ENCODE measurements around the gene SDF4. TPM values are rescaled to one million over a fixed set of nuclear protein-coding genes. Genes with fewer than 3 reads are reported as not detected.

The SDF4 gene
- total and polyA plus RNA-seq, 2 of the 4 experiments (the other 2 are of a cell fraction), result 57.0 to 250 TPM

DNA sequence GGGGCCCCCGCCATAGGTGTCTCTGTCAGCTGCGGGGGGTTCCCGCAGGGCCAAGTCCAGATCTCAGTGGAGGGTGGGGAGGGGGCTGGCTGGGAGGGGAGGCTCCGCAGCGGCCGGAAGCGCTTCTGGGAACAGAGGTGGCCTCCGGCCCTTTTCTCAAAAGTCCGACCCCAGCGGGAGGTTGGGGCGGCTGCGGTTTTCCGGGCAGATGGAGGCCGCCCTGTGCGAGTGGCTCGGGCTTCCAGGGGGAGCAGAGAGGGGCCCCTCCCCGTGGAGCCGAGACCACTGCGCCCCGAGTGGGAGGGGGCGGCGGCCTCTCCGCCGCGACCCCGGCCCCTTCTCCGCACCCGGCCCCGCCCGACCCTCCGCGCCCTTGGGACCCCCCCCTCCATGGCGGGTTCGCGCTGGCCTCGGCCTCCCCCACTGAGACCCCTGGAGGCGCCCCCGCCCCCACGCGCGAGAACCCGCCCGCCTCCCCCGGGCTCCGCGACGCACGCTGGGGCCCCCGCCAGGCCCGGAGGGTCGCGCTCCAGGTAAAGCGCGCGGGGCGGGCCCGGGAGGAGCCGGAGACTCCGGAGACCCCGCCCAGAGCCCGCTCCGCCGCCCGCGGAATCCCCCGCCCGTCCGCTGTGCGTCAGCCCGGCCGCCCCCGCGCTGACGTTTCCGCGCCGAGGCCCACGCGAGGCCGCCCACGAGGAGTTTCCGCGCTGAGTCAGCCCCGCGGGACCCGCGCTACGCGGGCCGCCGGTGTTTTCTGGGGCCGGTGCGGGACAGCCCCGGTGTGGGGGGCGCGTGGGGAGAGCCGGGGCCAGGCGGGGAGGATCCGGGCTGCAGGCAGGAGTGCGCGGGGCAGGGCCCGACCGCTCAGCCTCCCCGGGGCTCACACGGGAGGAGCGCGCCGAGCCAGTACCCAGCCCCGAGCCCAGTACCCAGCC lies 30.7 kb downstream of the SDF4 start:
- in situ Hi-C loops (cut with MboI; ENCODE audit: low sequenced_read_pairs), result no loop called here

More for the DNA sequence above, 30.7 kb downstream of the SDF4 start:
- no peaks in the 10 kb centered on the region; the same call in 1 of the 2 replicates for H3K27me3 ChIP-seq (ENCODE audit: control insufficient read depth, insufficient read depth, low read length)
- peak overlapping the region; percentile 61; the same call in 1 of the 2 replicates for H3K4ac ChIP-seq (ENCODE audit: low read depth, low read length)
- peak overlapping the region; percentile 71 for H3K4me3 ChIP-seq (ENCODE audit: insufficient read depth, low read depth, low read length)
- peak overlapping the region; percentile 86 for H2AFZ ChIP-seq (replicated peaks; ENCODE audit: low read length, poor library complexity)
- no peaks in the 10 kb centered on the region for H3K36me3 ChIP-seq (ENCODE audit: control insufficient read depth, insufficient read depth, low read length)
- no peak overlapping the region; the same call in 1 of the 2 replicates for H2BK20ac ChIP-seq (ENCODE audit: low read depth, low read length)
- H3K27ac ChIP-seq (ENCODE audit: insufficient read depth, low read length), result peak overlapping the region; percentile 61; the same call in 1 of the 2 replicates
- H2AK9ac ChIP-seq (replicated peaks; ENCODE audit: low read depth, low read length, poor library complexity), result no peak overlapping the region
- H4K8ac ChIP-seq (ENCODE audit: low read depth in 2 of 2, low read length in 2 of 2), result peak overlapping the region; percentile 49 to 64; a peak in 1 of 4 replicates
- H3K9me1 ChIP-seq (ENCODE audit: insufficient read depth, low read length), result no peaks in the 10 kb centered on the region
- H2AK5ac ChIP-seq (ENCODE audit: low read depth, low read length), result no peak overlapping the region
- CTCF ChIA-PET, result no interaction called here
- H3K4me2 ChIP-seq (ENCODE audit: low read depth, low read length), result peak overlapping the region; percentile 86
- H3K4me1 ChIP-seq (ENCODE audit: control insufficient read depth, insufficient read depth, low read length), result no peaks in the 10 kb centered on the region
- no peak overlapping the region for H3K56ac ChIP-seq (ENCODE audit: extremely low read depth, insufficient read depth, low read length)
- TF ChIP-seq BHLHE40 (IDR thresholded peaks at IDR 0.05; ENCODE audit: low read depth, low read length), result peak; percentile 34; the same call in 1 of the 2 replicates
- TF ChIP-seq MXI1 (IDR thresholded peaks at IDR 0.05; ENCODE audit: borderline replicate concordance, low read depth, low read length), result no peak
- TF ChIP-seq POLR2A (IDR thresholded peaks at IDR 0.05; ENCODE audit: low read depth, low read length), result peak; percentile 3; the same call in 1 of the 2 replicates
- no peak for TF ChIP-seq USF2 (IDR thresholded peaks at IDR 0.05; ENCODE audit: low read depth, low read length)
- TF ChIP-seq MAZ (IDR thresholded peaks at IDR 0.05; ENCODE audit: borderline replicate concordance, low read depth, low read length), result peak; percentile 64; the same call in 1 of the 2 replicates
- peak; percentile 27; the same call in 1 of the 2 replicates for TF ChIP-seq NFE2L2 (IDR thresholded peaks at IDR 0.05; ENCODE audit: low read depth, low read length)
- TF ChIP-seq FOS (IDR thresholded peaks at IDR 0.05; ENCODE audit: low read depth, low read length), result peak; percentile 86
- 0 out of 2 replicates have a peak overlapping the region, but pooled peaks have one; percentile 4 for H2BK120ac ChIP-seq (ENCODE audit: low read depth, low read length)
- no peak overlapping the region for H4K91ac ChIP-seq (ENCODE audit: insufficient read depth, low read depth, low read length)
- no peak overlapping the region for H3K14ac ChIP-seq (replicated peaks; ENCODE audit: low read depth, low read length)
- dilution Hi-C loops (cut with HindIII; ENCODE audit: low sequenced_read_pairs, unreplicated experiment) (no loop called here), intact Hi-C loops (cut with micrococcal nuclease) (loop anchor here (1.0 kb wide), 1 partner anchor 13 kb away; no protein-coding TSS in a partner anchor)
- no peaks in the 10 kb centered on the region for H3K79me1 ChIP-seq (ENCODE audit: low read depth in 1 of 2, low read length in 2 of 2)
- POLR2A ChIA-PET (ENCODE audit: unreplicated experiment), result no interaction called here
- no peaks in the 10 kb centered on the region for H4K20me1 ChIP-seq (ENCODE audit: insufficient read depth, low read length)
- no TSS peak for BruUV-seq (replicated peaks)
- H3K18ac ChIP-seq (ENCODE audit: low read depth, low read length), result no peak overlapping the region; the same call in 1 of the 2 replicates
- H4K5ac ChIP-seq (ENCODE audit: low read depth, low read length), result peak overlapping the region; percentile 61; the same call in 1 of the 2 replicates
- DNase-seq (peak; percentile 63), ATAC-seq (ENCODE audit: low read depth) (peak; percentile 88)
- H2BK5ac ChIP-seq (ENCODE audit: low read depth, low read length, poor library complexity, severe bottlenecking), result peak overlapping the region; percentile 67
- peak overlapping the region; percentile 72 for H3K9ac ChIP-seq (ENCODE audit: low read depth, low read length)
- H2BK15ac ChIP-seq (ENCODE audit: low read depth, low read length), result no peak overlapping the region; the same call in 2 of the 3 replicates
- H3K23ac ChIP-seq (ENCODE audit: low read depth, low read length), result no peak overlapping the region
- WGBS, 2 experiments (ENCODE audit: extremely low coverage in 2 of 2, insufficient read length in 1 of 2), result 1% methylated on average over 44 of the region's 109 CpGs; no CpG with 5 or more reads in 1 of the 2 experiments
- no peaks in the 10 kb centered on the region for H3K9me3 ChIP-seq (ENCODE audit: control insufficient read depth, insufficient read depth, low read length)

All from IMR-90 (cell line).